AG10803 (cell line): ENCODE results near the gene SEMA3C.

ENCODE experiments used
- DNase-seq: peaks from one replicate; pipeline ENCODE4 v3.0.0; 2010; ENCODE audit warnings: low read depth
- H3K4me3 ChIP-seq: 2 replicates; pipeline ENCODE4 v1.5.1; 2011; ENCODE audit warnings: mild to moderate bottlenecking, low read length, control low read depth
- CTCF ChIP-seq: conservative IDR thresholded peaks from 2 replicates; pipeline ENCODE4 v1.5.1; 2011; ENCODE audit warnings: mild to moderate bottlenecking, low read length, control low read depth, inconsistent platforms

SEMA3C gene

GRCh38 chr7:80816806-80817205, 102.0 kb downstream of the SEMA3C start:
- H3K4me3 ChIP-seq: no peak overlapping the region
- TF ChIP-seq CTCF: no peak
- DNase-seq: no peak

GRCh38 chr7:80815733-80816132, 103.1 kb downstream of the SEMA3C start:
- TF ChIP-seq CTCF: no peak
- DNase-seq: no peak
- H3K4me3 ChIP-seq: no peak overlapping the region

GRCh38 chr7:80809545-80809944, 109.3 kb downstream of the SEMA3C start:
- DNase-seq: no peak
- TF ChIP-seq CTCF: no peak
- H3K4me3 ChIP-seq: no peak overlapping the region

GRCh38 chr7:80807166-80807900, 111.5 kb downstream of the SEMA3C start:
- no peak for DNase-seq
- H3K4me3 ChIP-seq: no peak overlapping the region
- no peak for TF ChIP-seq CTCF

GRCh38 chr7:80806663-80807062, 112.2 kb downstream of the SEMA3C start:
- H3K4me3 ChIP-seq: no peak overlapping the region
- no peak for DNase-seq
- TF ChIP-seq CTCF: no peak

- H3K4me3 ChIP-seq: no peak overlapping the region
- DNase-seq: no peak
- no peak for TF ChIP-seq CTCF
Observed at GRCh38 chr7:80804589-80804988, 114.3 kb downstream of the SEMA3C start.

- DNase-seq: no peak
- no peak overlapping the region for H3K4me3 ChIP-seq
- TF ChIP-seq CTCF: no peak
Observed at GRCh38 chr7:80802527-80802926, 116.3 kb downstream of the SEMA3C start.
